GM03348 (cell line): ENCODE results near the gene STXBP4.
"Not testable (repeated sequence)": the region's sequence is repeated elsewhere in the genome, so short reads cannot be mapped to it uniquely, and the experiment has no call there.

Experiments used
- DNase-seq: peaks from one replicate; pipeline ENCODE4 v3.0.0; 2012; ENCODE audit warnings: low spot score

Gene STXBP4

GRCh38 chr17:55056526-55056925 lies 88.0 kb downstream of the STXBP4 start:
- no peak for DNase-seq

GRCh38 chr17:55057184-55057583 lies 88.6 kb downstream of the STXBP4 start:
- DNase-seq = no peak

- no peak for DNase-seq
These were observed 91.2 kb downstream of the STXBP4 start for GRCh38 chr17:55059724-55060123.

GRCh38 chr17:55062921-55063320 lies 94.4 kb downstream of the STXBP4 start:
- peak; percentile 23 for DNase-seq

- no peak for DNase-seq
These were observed 95.6 kb downstream of the STXBP4 start for GRCh38 chr17:55063885-55064874.

GRCh38 chr17:55067697-55068439 lies 99.3 kb downstream of the STXBP4 start:
- DNase-seq = peak; percentile 4

GRCh38 chr17:55068862-55069811 lies 100.6 kb downstream of the STXBP4 start:
- no peak for DNase-seq

GRCh38 chr17:55069983-55070529 lies 101.5 kb downstream of the STXBP4 start:
- no peak for DNase-seq

GRCh38 chr17:55072898-55073297 lies 104.3 kb downstream of the STXBP4 start:
- no peak for DNase-seq

GRCh38 chr17:55073467-55073866 lies 104.9 kb downstream of the STXBP4 start:
- not testable (repeated sequence) for DNase-seq

GRCh38 chr17:55081559-55081958 lies 113.0 kb downstream of the STXBP4 start:
- DNase-seq = no peak

GRCh38 chr17:55086635-55087058 lies 118.1 kb downstream of the STXBP4 start:
- DNase-seq = peak; percentile 16

- DNase-seq = no peak
These were observed 120.7 kb downstream of the STXBP4 start for GRCh38 chr17:55089256-55089655.

- DNase-seq = no peak
These were observed 121.5 kb downstream of the STXBP4 start for GRCh38 chr17:55090079-55090492.

GRCh38 chr17:55093353-55093752 lies 124.8 kb downstream of the STXBP4 start:
- DNase-seq = no peak

- DNase-seq = no peak
These were observed 130.2 kb downstream of the STXBP4 start for GRCh38 chr17:55098765-55099164.

- no peak for DNase-seq
These were observed 142.0 kb downstream of the STXBP4 start for GRCh38 chr17:55110521-55110920.

- DNase-seq = no peak
These were observed 145.7 kb downstream of the STXBP4 start for GRCh38 chr17:55114283-55114682.

- no peak for DNase-seq
These were observed 147.9 kb downstream of the STXBP4 start for GRCh38 chr17:55116440-55116914.

- DNase-seq = no peak
These were observed 148.6 kb downstream of the STXBP4 start for GRCh38 chr17:55117164-55117563.

- DNase-seq = no peak
These were observed 152.1 kb downstream of the STXBP4 start for GRCh38 chr17:55120651-55121050.
